ENCODE results near the gene TOLLIP.
"Not testable (repeated sequence)": the region's sequence is repeated elsewhere in the genome, so short reads cannot be mapped to it uniquely, and the experiment has no call there.

The TOLLIP gene

DNA sequence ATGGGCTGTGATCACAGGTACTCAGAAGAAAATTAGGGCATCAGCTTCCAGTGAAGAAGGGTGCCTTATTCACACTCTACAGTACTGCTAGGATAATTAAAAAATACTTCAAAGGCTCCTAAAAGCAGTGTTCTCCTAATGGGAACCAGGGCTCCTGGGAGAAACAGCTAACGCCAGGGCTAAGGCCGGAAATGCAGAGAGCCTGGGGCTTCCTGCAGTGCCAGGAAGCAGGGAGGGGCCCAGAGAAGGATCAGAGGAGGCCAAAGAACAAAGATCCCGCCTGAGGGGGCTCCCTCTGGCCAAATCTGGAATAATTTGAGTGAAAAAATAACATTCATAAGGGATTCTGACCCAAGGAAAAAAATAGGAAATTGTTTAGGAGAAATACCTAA lies 27.5 kb downstream of the TOLLIP start:
- DNase-seq (ENCODE audit: low read depth): no peak

DNA sequence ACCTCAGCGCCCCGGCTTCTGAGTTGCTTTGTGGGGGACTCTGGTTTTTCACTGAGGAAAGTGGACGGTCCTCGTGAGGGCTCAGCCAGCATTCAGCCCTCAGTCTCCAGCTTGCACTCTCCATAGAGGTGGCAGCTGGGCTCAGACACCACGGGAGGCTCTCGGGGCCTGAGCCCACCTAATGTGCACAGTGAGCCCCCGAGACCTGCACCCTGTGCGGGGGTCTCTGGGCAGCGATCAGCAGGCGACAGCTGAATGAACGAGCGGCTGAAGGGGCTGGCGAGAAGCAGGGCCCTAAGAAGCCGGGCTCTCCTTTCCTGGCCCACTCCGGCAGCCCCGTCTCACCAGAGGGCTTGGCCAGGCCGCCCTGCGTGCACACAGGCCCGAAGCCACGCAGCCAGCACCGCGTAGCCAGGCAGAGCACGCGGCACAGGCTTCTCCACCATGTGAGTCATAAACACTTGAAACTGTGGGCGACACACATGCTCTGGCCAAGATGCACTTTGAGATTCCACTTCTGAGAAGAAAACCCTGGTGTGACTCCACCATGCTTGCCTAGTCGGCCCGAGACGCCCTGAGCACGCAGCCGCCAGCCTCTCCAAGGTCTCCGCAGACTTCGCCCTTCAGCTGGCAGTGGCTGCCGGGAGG lies 28.0 kb downstream of the TOLLIP start:
- DNase-seq (ENCODE audit: low read depth): no peak

DNA sequence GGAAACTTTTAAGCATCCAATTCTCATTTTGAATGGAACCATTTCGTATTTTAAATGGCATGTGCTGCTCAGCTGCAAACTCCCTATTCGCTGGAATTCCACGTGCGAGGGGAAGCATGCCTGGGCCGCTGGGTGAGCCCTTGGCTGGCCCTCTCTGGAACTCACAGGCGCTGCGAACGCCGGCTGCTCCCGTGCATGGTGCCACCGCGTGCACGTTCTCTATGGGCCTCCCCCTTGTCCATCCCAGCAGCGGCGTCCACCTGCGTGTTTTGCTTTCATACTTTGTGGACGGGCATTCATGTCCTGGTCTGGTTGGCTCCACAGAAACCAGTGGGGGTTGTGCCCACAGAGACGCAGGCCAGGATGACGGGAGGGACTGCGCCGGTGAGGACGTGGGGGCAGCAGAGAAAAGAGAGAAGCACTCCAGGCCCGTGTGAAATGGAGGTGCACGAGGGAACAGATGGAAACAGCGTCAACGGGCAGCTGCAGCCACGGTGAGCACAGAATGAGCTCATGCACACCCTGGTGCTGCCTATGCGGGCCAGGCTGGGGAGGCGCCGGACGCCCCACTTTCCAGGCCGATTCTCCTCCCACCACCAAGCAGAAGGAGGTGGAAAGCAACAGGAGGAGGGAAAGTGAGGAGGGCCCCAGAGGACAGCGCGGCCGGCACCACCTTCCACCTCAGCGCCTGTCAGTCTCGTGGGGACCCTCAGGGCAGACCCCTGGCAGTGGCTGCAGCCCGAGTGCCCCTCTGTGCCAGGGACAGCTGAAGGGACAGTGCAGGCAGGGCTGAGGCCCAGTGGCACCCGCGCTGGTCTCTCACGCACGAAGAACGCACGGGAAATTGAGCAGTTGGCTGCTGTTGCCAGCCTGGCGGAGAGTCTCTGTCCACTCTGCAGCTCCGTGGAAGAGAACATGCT lies 29.1 kb downstream of the TOLLIP start:
- no peak for DNase-seq (ENCODE audit: low read depth)

DNA sequence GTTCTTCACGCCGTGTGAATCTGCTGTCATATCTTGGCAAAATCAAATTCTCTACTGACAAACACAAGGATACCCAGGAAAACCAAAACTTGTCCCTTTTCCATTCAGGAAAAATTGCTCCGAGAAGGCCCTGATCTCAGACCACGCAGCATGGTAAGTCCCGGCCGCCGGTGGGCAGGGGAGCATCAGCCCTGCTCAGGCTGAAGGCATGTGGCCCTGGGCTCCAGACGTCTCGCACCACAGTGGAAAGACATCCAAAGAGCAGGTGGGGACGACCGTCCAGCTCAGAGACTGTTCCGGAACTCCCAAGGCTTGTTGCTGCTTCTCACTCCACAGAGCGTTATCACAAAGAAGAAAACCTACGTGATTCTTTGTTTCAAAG lies 29.8 kb downstream of the TOLLIP start:
- DNase-seq (ENCODE audit: low read depth): no peak

DNA sequence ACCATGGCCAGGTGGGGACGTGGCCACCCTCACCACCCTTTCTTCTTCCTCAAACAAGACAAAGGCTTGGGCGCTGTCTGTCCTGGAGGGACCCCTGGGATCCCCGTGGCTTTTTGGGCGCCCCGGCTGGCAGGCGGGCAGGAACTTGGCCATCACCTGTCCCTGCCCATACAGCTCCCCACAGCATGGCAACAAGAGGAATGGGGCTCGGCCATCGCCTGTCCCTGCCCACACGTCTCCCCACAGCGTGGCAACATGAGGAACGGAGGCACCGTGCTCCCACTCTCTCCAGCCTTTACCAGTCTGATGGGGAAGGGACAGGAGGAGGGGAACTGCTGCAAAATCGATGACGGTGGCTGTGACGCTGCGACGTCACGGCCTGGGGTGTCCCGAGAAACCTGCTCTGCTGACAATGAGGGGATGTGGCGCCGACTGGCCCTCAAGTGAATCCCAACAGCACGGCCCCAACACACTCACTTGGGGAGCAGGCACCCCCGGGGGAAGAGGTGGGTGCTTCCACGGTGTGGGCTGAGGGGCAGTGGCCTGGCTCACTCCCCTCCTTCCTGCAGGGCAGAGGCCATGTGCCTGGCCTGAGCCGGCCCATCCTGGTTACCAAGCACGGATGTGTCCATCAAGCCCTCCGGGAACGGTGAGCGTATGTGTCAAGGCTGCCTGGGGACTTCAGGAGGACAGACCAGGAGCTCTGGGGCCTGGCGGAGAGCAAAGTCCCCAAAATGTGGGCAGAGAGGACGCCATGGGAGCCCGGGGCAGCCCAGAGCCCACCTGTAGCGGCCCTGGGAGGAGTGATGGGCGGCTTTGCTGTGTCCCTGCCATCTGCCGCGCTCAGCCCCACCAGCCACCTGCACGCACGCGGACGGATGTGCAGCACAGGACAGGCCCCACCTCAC lies 30.4 kb downstream of the TOLLIP start:
- DNase-seq (ENCODE audit: low read depth): no peak

DNA sequence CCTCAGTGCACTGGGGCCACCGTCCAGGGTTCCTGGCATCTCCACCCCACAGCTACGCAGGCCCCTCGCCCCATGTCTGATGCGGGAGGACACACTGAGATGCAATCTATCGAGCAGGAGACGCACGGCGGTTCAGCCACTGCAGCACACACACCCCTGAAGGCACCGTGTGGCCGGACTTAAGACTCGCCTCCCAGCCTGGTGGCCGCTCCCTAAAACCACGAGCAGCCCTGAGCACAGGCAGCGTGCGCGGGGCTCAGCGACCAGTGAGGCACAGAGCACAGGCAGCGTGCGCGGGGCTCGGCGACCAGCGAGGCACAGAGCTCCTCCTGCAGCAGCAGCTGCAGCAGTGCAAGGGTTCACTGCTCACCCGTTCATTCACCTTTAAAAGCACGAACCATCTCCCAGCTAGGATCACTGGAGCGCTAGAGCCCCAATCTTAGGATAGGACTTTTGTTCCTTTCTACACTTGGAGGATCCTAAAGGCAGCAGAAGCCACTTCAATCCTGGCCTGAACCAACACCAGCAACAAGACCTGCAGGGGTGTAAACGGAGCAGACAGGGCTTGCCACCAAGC lies 31.4 kb downstream of the TOLLIP start:
- DNase-seq (ENCODE audit: low read depth): no peak

DNA sequence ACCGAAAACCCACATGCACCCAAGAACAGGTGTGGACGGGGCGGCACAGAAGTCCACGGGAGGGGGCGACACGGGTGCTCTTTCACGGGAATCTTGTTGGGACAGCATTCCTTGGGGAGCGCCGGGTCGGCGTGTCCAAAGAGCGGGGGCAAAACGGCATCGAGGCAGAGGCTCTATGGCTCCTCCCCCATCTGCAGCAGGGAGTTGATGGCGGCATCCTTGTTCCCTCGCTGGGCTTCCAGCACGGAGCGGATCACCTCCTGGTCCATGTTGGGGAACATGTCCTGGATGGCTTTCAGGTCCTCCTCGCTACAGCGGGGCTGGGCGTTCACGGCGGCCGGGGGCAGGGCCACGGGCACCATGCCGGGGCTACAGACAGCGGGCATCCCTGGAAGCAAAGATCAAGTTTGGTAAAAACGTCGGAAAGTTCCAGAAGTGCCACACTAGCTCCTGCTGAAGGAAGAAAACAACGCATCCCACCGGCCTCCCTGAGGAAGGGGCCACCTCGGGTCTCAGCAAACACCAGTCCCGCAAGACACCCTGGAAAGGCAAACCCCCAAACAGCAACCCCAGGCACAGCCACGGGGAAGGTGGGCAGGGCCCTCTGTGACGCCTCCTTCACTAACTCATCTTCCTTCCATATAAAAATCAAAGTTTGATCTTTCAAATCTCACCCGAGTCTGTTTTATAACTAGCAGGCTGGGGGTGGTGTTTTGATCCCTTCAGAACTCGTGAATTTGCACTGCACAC lies 32.4 kb downstream of the TOLLIP start:
- no peak for DNase-seq (ENCODE audit: low read depth)

DNA sequence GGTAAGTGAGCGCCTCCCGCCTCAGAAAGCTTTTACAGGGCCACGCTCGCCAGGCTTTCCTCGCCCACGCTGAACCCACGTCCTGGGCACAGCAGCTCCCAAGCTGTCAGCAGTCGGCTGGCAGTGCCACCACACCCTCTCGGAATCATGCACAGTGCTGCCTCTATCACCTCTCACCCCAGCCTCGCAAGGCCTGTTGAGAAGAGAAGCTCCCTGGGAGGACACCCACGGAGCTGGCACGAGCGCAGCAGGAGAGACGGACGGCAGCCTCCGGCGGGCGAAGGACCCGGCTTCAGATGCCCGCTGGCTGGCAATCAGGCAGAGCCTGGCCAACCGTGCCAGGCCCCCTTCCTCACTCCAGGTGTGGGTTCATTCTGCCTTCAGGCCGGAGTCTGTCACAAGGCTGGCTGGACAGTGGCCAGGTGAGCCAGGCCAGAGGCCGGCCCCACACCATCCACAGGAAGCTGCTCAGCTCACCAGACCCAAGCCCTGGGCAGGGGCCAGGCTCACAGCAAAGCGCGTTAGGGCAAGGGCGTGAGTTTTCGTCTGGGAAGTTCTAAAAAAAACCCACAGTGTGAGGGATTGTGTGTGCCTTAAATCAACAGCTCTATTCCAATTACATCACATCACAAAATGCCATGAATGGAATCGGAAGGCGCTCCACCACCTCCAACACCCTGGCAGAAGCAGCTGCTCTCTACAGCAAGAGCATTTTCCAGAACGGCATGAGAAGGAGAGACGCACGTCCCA lies 33.2 kb downstream of the TOLLIP start:
- no peak for DNase-seq (ENCODE audit: low read depth)

DNA sequence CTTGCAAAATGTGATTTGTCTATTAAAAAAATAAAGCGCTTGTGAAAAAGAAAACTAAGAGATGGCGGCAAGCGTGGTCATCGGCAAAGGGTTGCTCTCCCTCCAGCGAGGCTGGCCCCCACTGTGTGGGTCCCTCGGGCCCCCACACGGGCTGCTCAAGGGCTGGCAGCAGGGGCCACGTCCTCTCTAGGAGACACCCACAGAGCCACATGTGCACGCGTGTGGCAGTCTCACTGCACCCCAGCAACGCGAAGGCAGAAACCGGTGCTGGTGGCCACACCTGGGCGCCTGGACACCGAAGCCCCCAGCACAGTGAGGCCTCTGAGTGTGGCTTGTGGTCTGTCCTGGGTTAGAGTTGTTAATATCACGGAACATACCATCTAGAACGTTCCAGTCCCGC lies 34.4 kb downstream of the TOLLIP start:
- DNase-seq (ENCODE audit: low read depth): no peak

DNA sequence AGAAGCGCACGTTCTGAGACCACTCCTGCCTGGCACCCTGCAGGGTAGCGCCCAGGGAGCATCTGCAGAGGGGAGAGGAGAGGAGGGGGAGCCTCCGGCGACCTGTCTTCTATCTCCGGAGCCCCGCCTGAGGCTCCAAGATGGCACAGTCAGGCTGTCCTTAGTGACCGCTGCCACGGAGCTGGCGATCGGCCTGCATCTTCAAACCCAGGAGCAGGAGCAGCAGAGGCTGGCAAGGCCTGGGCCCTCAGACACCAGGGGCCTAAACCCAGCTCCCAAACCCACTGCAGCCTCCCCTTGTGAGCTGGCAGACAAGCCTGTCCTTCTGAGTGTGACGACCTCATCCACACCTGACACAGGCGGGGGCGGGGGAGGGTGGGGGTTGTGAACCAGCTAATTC lies 34.9 kb downstream of the TOLLIP start:
- DNase-seq (ENCODE audit: low read depth): no peak

DNA sequence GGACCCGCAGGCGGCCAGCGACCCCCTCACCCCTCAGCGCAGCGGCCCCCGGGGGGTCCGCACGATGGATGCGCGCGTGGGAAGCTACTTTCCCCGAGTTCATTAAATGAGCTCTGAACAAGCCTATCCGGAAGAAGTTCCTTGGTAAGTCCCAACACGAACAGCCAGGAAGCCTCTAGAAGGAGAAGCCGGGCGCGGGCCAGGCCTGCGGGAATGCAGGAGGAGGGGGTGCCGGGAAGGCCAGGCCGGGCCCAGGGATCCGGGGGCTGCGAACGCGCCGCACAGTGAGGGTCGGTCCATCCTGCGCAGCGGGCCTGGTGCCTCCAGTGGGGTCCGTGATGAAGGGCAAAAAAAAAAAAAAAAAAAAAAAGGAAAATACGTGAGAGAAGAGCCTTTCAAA lies 36.9 kb downstream of the TOLLIP start:
- DNase-seq (ENCODE audit: low read depth): no peak

DNA sequence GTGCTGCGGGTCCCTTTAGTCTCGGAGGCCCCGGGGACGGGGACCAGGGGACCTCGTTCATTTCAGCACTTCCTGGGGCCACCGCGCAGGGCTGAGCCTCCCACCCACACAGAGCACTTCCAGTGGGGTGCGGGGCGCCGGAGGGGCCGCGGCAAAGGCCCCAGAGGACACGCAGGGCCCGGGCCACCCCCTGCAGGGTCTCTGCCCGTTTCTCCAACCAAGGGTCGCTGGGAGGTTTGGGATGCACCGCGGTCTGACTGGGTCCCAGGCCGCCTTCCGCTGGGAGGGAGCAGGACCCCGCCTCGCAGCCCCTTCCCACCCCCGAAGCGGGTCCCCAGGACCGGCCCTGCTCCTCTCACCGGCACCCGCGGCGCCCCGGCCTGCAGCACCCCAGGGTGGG lies 37.5 kb downstream of the TOLLIP start:
- no peak for DNase-seq (ENCODE audit: low read depth)

DNA sequence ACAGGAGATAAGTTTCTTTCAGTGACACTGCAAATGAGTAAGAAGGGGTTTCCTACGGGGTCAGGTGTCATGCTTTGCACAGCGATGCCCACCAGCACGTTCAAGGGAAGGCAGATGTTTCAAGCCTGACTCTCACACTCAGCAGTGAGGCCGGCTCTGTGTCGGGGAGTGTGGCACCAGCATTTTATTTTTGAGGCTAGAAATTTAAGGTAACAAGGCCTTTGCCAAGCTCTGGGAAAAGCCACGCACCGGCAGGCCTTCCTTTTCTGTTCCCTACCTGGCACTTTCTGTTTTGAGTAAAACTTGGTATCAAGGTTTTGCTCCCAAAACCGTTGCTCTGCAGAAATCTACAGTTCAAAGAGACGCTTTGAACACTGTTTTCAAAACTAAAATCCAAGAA lies 38.0 kb downstream of the TOLLIP start:
- DNase-seq (ENCODE audit: low read depth): no peak

DNA sequence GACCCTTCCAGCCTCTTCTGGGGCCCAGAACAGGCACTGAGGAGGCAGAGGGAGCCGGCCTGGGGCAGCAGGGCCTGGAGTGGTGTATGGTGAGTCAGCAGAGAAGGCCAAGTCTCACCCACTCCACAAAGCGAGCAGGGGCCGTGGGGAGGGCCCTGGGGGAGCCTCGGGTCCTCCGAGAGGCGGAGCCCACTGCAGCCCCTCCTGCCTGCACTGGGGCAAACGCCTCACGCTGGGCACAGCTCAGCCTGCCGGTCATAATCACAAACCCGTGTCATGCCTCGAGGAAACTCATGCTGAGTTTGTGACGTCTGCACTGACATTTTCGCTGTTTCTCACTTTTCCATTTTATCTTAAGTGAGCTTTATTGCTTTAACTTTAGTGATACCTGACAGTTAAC lies 38.4 kb downstream of the TOLLIP start:
- DNase-seq (ENCODE audit: low read depth): no peak

DNA sequence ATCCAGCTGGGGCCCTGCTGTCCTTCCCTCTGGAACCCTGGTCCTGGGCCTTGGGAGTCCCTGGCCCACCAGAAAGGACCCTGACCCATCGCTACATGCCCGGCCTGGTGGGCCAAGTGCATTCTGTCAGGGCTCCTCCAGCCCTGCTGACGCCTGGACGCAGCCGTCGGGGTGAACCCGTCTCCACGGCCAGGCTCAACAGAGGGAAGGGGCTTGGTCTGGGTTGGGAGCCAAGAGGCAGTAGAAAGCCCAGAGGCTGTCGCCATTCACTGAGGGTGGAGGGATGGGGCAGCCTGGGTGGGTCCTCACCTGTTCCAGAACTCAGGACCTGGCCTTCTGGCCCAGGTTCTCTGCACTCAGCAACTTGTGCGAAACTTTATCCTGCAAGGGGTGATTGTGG lies 39.0 kb downstream of the TOLLIP start:
- DNase-seq (ENCODE audit: low read depth): no peak

DNA sequence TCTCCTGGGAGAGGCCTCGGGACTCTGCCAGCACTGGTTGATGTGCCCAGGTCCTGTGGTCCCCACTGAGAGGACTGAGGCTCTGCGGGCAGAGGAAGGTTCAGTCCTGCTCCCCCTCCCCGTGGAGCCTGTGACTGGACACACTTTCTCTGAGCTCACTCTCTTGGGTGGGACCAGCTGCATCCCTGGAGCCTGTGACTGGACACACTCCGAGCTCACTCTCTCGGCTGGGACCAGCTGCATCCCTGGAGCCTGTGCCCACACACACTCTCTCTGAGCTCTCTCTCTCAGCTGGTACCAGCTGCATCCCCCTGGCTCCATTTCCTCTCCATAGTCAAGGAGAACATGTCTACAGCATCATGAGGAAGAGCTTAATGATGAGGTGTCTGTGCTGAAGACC lies 39.5 kb downstream of the TOLLIP start:
- no peak for DNase-seq (ENCODE audit: low read depth)

DNA sequence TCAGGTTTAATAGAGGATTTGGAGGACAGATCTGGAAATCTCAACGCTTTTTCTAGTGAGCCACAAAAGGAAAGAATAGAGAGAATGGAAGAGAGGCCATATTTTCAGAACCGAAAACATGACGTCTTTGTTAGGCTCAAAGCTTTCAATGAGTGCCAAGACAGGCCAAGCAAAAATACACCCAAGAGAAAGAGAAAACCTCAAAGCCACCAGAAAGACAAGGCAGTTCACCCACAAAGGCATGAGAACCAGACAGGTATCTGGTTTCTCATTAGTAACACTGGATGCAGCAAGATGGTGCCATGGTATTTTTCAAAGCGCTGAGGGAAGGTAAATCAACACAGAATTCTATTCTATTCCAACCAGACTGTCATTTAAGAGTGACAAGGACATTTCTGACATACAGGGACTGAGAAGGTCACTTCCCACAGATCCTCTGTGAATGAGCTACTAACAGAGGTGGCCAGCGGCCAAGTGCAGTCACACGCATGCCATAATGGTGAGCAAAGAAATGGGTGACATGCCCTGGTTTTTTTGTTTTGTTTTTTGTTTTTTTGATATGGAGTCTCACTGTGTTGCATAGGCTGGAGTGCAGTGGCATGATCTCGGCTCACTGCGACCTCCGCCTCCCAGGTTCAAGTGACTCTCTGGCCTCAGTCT lies 41.9 kb downstream of the TOLLIP start:
- no peak for DNase-seq (ENCODE audit: low read depth)

DNA sequence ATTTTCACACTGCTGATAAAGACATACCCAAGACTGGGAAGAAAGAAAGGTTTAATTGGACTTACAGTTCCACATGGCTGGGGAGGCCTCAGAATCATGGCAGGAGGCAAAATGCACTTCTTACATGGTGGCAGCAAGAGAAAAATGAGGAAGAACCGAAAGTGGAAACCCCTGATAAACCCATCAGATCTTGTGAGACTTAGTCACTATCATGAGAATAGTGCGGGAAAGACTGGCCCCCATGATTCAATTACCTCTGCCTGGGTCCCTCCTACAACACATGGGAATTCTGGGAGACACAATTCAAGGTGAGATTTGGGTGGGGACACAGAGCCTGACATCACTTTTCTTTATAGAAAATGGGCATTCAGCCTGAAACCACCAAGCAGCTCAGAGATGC lies 42.5 kb downstream of the TOLLIP start:
- DNase-seq (ENCODE audit: low read depth): not testable (repeated sequence)

DNA sequence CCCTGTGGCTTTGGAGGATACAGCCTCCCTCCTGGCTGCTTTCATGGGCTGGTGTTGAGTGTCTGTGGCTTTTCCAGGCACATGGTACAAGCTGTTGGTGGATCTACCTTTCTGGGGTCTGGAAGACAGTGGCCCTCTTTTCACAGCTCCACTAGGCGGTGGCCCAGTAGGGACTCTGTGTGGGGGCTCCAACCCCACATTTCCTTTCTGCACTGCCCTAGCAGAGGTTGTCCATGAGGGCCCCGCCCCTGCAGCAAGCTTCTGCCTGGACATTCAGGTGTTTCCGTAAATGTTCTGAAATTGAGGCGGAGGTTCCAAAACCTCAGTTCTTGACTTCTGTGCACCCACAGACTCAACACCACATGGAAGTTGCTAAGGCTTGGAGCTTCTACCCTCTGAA lies 44.0 kb downstream of the TOLLIP start:
- DNase-seq (ENCODE audit: low read depth): not testable (repeated sequence)

DNA sequence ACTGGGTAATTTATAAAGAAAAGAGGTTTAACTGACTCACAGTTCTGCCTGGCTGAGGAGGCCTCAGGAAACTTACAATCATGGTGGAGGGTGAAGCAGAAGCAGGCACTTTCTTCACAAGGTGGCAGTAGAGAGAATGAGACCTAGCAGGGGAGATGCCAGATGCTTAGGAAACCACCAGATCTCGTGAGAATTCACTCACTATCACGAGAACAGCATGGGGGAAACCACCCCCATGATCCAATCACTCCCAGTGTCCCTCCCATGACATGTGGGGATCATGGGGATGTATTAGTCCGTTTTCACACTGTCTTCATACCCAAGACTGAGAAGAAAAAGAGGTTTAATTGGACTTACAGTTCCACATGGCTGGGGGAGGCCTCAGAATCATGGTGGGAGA lies 45.0 kb downstream of the TOLLIP start:
- DNase-seq (ENCODE audit: low read depth): not testable (repeated sequence)

Measured in activated T-helper 1 cell treated with Interleukin-2 at 50 U/mL for 16 hours (primary cell).